ENCODE measurements around the gene DDX50.

The DDX50 gene

GRCh38 chr10:68876246-68877138, 24.6 kb upstream of the DDX50 start:
- TF ChIP-seq FOXM1 (IDR thresholded peaks at IDR 0.05; ENCODE audit: borderline replicate concordance, low read depth), result no peak
- TF ChIP-seq CREB1 (IDR thresholded peaks at IDR 0.05; ENCODE audit: low read depth), result no peak
- no peak for TF ChIP-seq EP300 (IDR thresholded peaks at IDR 0.05; ENCODE audit: borderline replicate concordance)
- no peak for TF ChIP-seq YY1 (IDR thresholded peaks at IDR 0.05; ENCODE audit: low read depth)
- TF ChIP-seq ZBTB7A (IDR thresholded peaks at IDR 0.05; ENCODE audit: low read depth), result no peak
- TF ChIP-seq REST (IDR thresholded peaks at IDR 0.05; ENCODE audit: low read depth), result no peak
- no peak for TF ChIP-seq TAF1 (IDR thresholded peaks at IDR 0.05; ENCODE audit: low read depth)

- TF ChIP-seq USF1 (IDR thresholded peaks at IDR 0.05), result no peak
- no peak for TF ChIP-seq MAX (IDR thresholded peaks at IDR 0.05)
- no peak for TF ChIP-seq EGR1 (IDR thresholded peaks at IDR 0.05)
- no peak for TF ChIP-seq FOXM1 (IDR thresholded peaks at IDR 0.05; ENCODE audit: borderline replicate concordance, low read depth)
- TF ChIP-seq TEAD4 (IDR thresholded peaks at IDR 0.05), result no peak
- TF ChIP-seq REST (IDR thresholded peaks at IDR 0.05; ENCODE audit: low read depth), result no peak
- no peak for TF ChIP-seq RAD21 (IDR thresholded peaks at IDR 0.05; ENCODE audit: low read depth)
- no peak for TF ChIP-seq YY1 (IDR thresholded peaks at IDR 0.05; ENCODE audit: low read depth)
- TF ChIP-seq ZBTB7A (IDR thresholded peaks at IDR 0.05; ENCODE audit: low read depth), result no peak
- TF ChIP-seq CREB1 (IDR thresholded peaks at IDR 0.05; ENCODE audit: low read depth), result no peak
- no peak for TF ChIP-seq NFIC (IDR thresholded peaks at IDR 0.05)
Observed at GRCh38 chr10:68877482-68878110, 23.5 kb upstream of the DDX50 start.

GRCh38 chr10:68878496-68878895, 22.6 kb upstream of the DDX50 start:
- TF ChIP-seq EP300 (IDR thresholded peaks at IDR 0.05; ENCODE audit: borderline replicate concordance) (no peak), REST (IDR thresholded peaks at IDR 0.05; ENCODE audit: low read depth) (no peak), YY1 (IDR thresholded peaks at IDR 0.05; ENCODE audit: low read depth) (no peak), ZBTB7A (IDR thresholded peaks at IDR 0.05; ENCODE audit: low read depth) (no peak), RAD21 (IDR thresholded peaks at IDR 0.05; ENCODE audit: low read depth) (no peak), TEAD4 (IDR thresholded peaks at IDR 0.05) (no peak), USF1 (IDR thresholded peaks at IDR 0.05) (no peak), TAF1 (IDR thresholded peaks at IDR 0.05; ENCODE audit: low read depth) (no peak), TCF12 (IDR thresholded peaks at IDR 0.05; ENCODE audit: low read depth) (no peak), NFIC (IDR thresholded peaks at IDR 0.05) (no peak)

GRCh38 chr10:68879628-68880027, 21.5 kb upstream of the DDX50 start:
- TF ChIP-seq ZBTB7A (IDR thresholded peaks at IDR 0.05; ENCODE audit: low read depth) (no peak), YY1 (IDR thresholded peaks at IDR 0.05; ENCODE audit: low read depth) (no peak), TCF12 (IDR thresholded peaks at IDR 0.05; ENCODE audit: low read depth) (no peak), TEAD4 (IDR thresholded peaks at IDR 0.05) (no peak), EP300 (IDR thresholded peaks at IDR 0.05; ENCODE audit: borderline replicate concordance) (no peak), REST (IDR thresholded peaks at IDR 0.05; ENCODE audit: low read depth) (no peak), EGR1 (IDR thresholded peaks at IDR 0.05) (no peak), CREB1 (IDR thresholded peaks at IDR 0.05; ENCODE audit: low read depth) (no peak), CEBPB (IDR thresholded peaks at IDR 0.05) (no peak), USF1 (IDR thresholded peaks at IDR 0.05) (no peak), RAD21 (IDR thresholded peaks at IDR 0.05; ENCODE audit: low read depth) (no peak), FOXM1 (IDR thresholded peaks at IDR 0.05; ENCODE audit: borderline replicate concordance, low read depth) (no peak)
